Astrocyte (in vitro differentiated cells and primary cell): ENCODE data around the gene PVALEF. TPM values are rescaled to one million over a fixed set of nuclear protein-coding genes. Genes with fewer than 3 reads are reported as not detected.

ENCODE experiments used
- DNase-seq: peaks from one replicate; pipeline ENCODE4 v3.0.0-alpha.2; 2010; ENCODE audit warnings: low read depth
- FAIRE-seq: peaks from 2 replicates; lab custom pipeline; 2011; peaks lifted over from hg19 to GRCh38; lab: Jason Lieb, UNC
- H2AFZ ChIP-seq: 2 replicates; pipeline ENCODE4 v1.6.0; 2012; ENCODE audit warnings: low read depth, low read length, inconsistent platforms
- H3K27ac ChIP-seq: 2 replicates; pipeline ENCODE4 v1.5.1; 2011; ENCODE audit warnings: low read depth, low read length, inconsistent platforms
- H3K27me3 ChIP-seq: 2 replicates; pipeline ENCODE4 v1.6.0; 2011; ENCODE audit warnings: low read length, inconsistent platforms; ENCODE audit not compliant: insufficient read depth
- H3K36me3 ChIP-seq: 2 replicates; pipeline ENCODE4 v1.5.1; 2011; ENCODE audit warnings: low read length, inconsistent platforms; ENCODE audit not compliant: insufficient read depth
- H3K4me1 ChIP-seq: 2 replicates; pipeline ENCODE4 v1.5.1; 2011; ENCODE audit warnings: low read length, inconsistent platforms; ENCODE audit not compliant: insufficient read depth
- H3K4me2 ChIP-seq: 2 replicates; pipeline ENCODE4 v1.6.0; 2012; ENCODE audit warnings: low read length, inconsistent platforms
- H3K4me3 ChIP-seq: 2 replicates; pipeline ENCODE4 v1.5.1; 2011; ENCODE audit warnings: low read depth, mild to moderate bottlenecking, low read length, inconsistent platforms; ENCODE audit not compliant: insufficient read depth
- H3K79me2 ChIP-seq: 2 replicates; pipeline ENCODE4 v1.6.0; 2012; ENCODE audit warnings: mild to moderate bottlenecking, low read length, inconsistent platforms; ENCODE audit not compliant: insufficient read depth
- H3K9ac ChIP-seq: 2 replicates; pipeline ENCODE4 v1.6.0; 2012; ENCODE audit warnings: mild to moderate bottlenecking, low read length, inconsistent platforms
- H3K9me3 ChIP-seq: 2 replicates; pipeline ENCODE4 v1.5.1; 2012; ENCODE audit warnings: low read depth, mild to moderate bottlenecking, low read length, inconsistent platforms; ENCODE audit not compliant: insufficient read depth
- H4K20me1 ChIP-seq: 2 replicates; pipeline ENCODE4 v1.6.0; 2012; ENCODE audit warnings: low read length, inconsistent platforms; ENCODE audit not compliant: insufficient read depth
- H3K27ac Mint-ChIP-seq: one replicate; pipeline ENCODE4 v1.8.0; 2021; ENCODE audit warnings: mild to moderate bottlenecking, mixed read lengths; ENCODE audit not compliant: unreplicated experiment
- H3K27me3 Mint-ChIP-seq: one replicate; pipeline ENCODE4 v1.8.0; 2021; ENCODE audit warnings: low read depth, mixed read lengths; ENCODE audit not compliant: unreplicated experiment
- H3K36me3 Mint-ChIP-seq: one replicate; pipeline ENCODE4 v1.8.0; 2021; ENCODE audit warnings: low read depth, mixed read lengths; ENCODE audit not compliant: unreplicated experiment
- H3K4me1 Mint-ChIP-seq: one replicate; pipeline ENCODE4 v1.8.0; 2021; ENCODE audit warnings: low read depth, mixed read lengths; ENCODE audit not compliant: unreplicated experiment
- H3K4me3 Mint-ChIP-seq: one replicate; pipeline ENCODE4 v1.8.0; 2021; ENCODE audit warnings: mild to moderate bottlenecking, moderate library complexity, mixed read lengths; ENCODE audit not compliant: unreplicated experiment
- H3K9me3 Mint-ChIP-seq: one replicate; pipeline ENCODE4 v1.8.0; 2021; ENCODE audit warnings: mild to moderate bottlenecking, mixed read lengths; ENCODE audit not compliant: unreplicated experiment
- CTCF ChIP-seq: IDR thresholded peaks from 2 replicates; pipeline ENCODE4 v1.5.1; 2011; ENCODE audit warnings: low read depth, mild to moderate bottlenecking, inconsistent platforms, low read length, moderate library complexity; ENCODE audit not compliant: insufficient read depth
- EZH2 ChIP-seq: IDR thresholded peaks from 2 replicates; pipeline ENCODE4 v1.6.1; 2012; ENCODE audit warnings: mild to moderate bottlenecking, low read length, inconsistent platforms; ENCODE audit not compliant: insufficient read depth
- total RNA-seq: library from RNA; stranded (reverse); gene quantifications from 2 replicates; pipeline ENCODE4 v1.2.1, GENCODE V29; 2021

PVALEF gene
- total RNA-seq, 1 donor from 2014 or later: not detected

- FAIRE-seq (no peak), DNase-seq (no peak)
- H3K4me3 ChIP-seq: no peak overlapping the region
- TF ChIP-seq CTCF: no peak
- TF ChIP-seq EZH2: no peak
- H3K27me3 ChIP-seq: no peaks in the 10 kb centered on the region
- H3K4me1 ChIP-seq: no peaks in the 10 kb centered on the region
- no peak overlapping the region for H3K9ac ChIP-seq
- no peaks in the 10 kb centered on the region for H3K36me3 ChIP-seq
- no peak overlapping the region for H3K4me2 ChIP-seq
- H2AFZ ChIP-seq: no peak overlapping the region
- Mint-ChIP-seq H3K27ac (no peak overlapping the region), H3K4me1 (no peaks in the 10 kb centered on the region), H3K4me3 (no peak overlapping the region), H3K9me3 (no peaks in the 10 kb centered on the region), H3K27me3 (peaks cover 2% of the 10 kb centered on the region), H3K36me3 (peaks cover 2% of the 10 kb centered on the region)
- H3K79me2 ChIP-seq: no peaks in the 10 kb centered on the region
- no peak overlapping the region for H3K27ac ChIP-seq
- no peaks in the 10 kb centered on the region for H3K9me3 ChIP-seq
- no peaks in the 10 kb centered on the region for H4K20me1 ChIP-seq
Measured at GRCh38 chr17:81200201-81200600, 34.9 kb downstream of the PVALEF start.

GRCh38 chr17:81200695-81201580, 35.6 kb downstream of the PVALEF start:
- no peak overlapping the region for H3K27ac ChIP-seq
- H3K4me2 ChIP-seq: no peak overlapping the region
- FAIRE-seq (no peak), DNase-seq (peak; percentile 40)
- H3K9me3 ChIP-seq: no peaks in the 10 kb centered on the region
- Mint-ChIP-seq H3K4me1 (no peaks in the 10 kb centered on the region), H3K27me3 (peaks cover 2% of the 10 kb centered on the region), H3K9me3 (no peaks in the 10 kb centered on the region), H3K27ac (no peak overlapping the region), H3K36me3 (peaks cover 2% of the 10 kb centered on the region), H3K4me3 (no peak overlapping the region)
- H3K79me2 ChIP-seq: no peaks in the 10 kb centered on the region
- no peaks in the 10 kb centered on the region for H3K4me1 ChIP-seq
- H2AFZ ChIP-seq: no peak overlapping the region
- H3K9ac ChIP-seq: no peak overlapping the region
- H3K4me3 ChIP-seq: no peak overlapping the region
- TF ChIP-seq EZH2 (no peak), CTCF (peak; percentile 62)
- H4K20me1 ChIP-seq: no peaks in the 10 kb centered on the region
- H3K36me3 ChIP-seq: no peaks in the 10 kb centered on the region
- no peaks in the 10 kb centered on the region for H3K27me3 ChIP-seq

GRCh38 chr17:81202318-81202717, 37.0 kb downstream of the PVALEF start:
- Histone ChIP-seq H3K9me3 (no peaks in the 10 kb centered on the region), H2AFZ (no peak overlapping the region), H4K20me1 (no peaks in the 10 kb centered on the region), H3K4me2 (no peak overlapping the region), H3K27ac (no peak overlapping the region), H3K9ac (no peak overlapping the region), H3K4me1 (no peaks in the 10 kb centered on the region), H3K4me3 (no peak overlapping the region), H3K27me3 (no peaks in the 10 kb centered on the region), H3K79me2 (no peaks in the 10 kb centered on the region), H3K36me3 (no peaks in the 10 kb centered on the region)
- Mint-ChIP-seq H3K9me3 (no peaks in the 10 kb centered on the region), H3K4me3 (no peak overlapping the region), H3K27me3 (peaks cover 2% of the 10 kb centered on the region), H3K36me3 (peaks cover 4% of the 10 kb centered on the region), H3K27ac (no peak overlapping the region), H3K4me1 (no peaks in the 10 kb centered on the region)
- no peak for FAIRE-seq
- TF ChIP-seq EZH2 (no peak), CTCF (no peak)
- DNase-seq: no peak
